Frontal cortex (tissue), 4 donors: ENCODE results near the gene MYEF2. TPM values are rescaled to one million over a fixed set of nuclear protein-coding genes. Genes with fewer than 3 reads are reported as not detected.
A peak's percentile ranks its signal among the peaks of the same experiment; 100 is the strongest.

Experiments
- DNase-seq, 2 donors: peaks; one replicate each; pipeline ENCODE4 v3.0.0; 2012; ENCODE audit warnings: low spot score in 2 of 2
- FAIRE-seq: peaks from 2 replicates; lab custom pipeline; 2012; peaks lifted over from hg19 to GRCh38; lab: Jason Lieb, UNC
- total RNA-seq: library from RNA; depleted of rRNA; stranded (reverse); fragments of >200 nt; gene quantifications from one replicate; pipeline ENCODE4 v1.2.3, GENCODE V29; 2014
- donor health status: control.
- donor health status: control.
- donor health status: control.

Gene MYEF2
- total RNA-seq: 117 TPM

- DNase-seq: peak; percentile 58 to 64
- no peak for FAIRE-seq
Observed at GRCh38 chr15:48177766-48178647, at the start of gene MYEF2. MYEF2 (minus strand) TSS chr15:48178295; CDS start chr15:48178237, 58 bp downstream.

- DNase-seq (no peak), FAIRE-seq (no peak)
Observed at GRCh38 chr15:48225771-48226170, 47.7 kb upstream of the MYEF2 start.

- DNase-seq (no peak), FAIRE-seq (no peak)
Observed at GRCh38 chr15:48222627-48223026, 44.5 kb upstream of the MYEF2 start.

GRCh38 chr15:48221885-48222284 lies 43.8 kb upstream of the MYEF2 start:
- no peak for DNase-seq
- no peak for FAIRE-seq

- FAIRE-seq (peak; percentile 50), DNase-seq (no peak)
Observed at GRCh38 chr15:48221261-48221660, 43.2 kb upstream of the MYEF2 start.

GRCh38 chr15:48205981-48206380 lies 27.9 kb upstream of the MYEF2 start, which contains the start of gene SLC12A1:
SLC12A1 (plus strand) TSS chr15:48206302; CDS start chr15:48207720, 1,418 bp downstream.
- FAIRE-seq: no peak
- DNase-seq: no peak

GRCh38 chr15:48202068-48202467 lies 24.0 kb upstream of the MYEF2 start:
- no peak for DNase-seq
- FAIRE-seq: no peak

GRCh38 chr15:48191574-48192225 lies 13.6 kb upstream of the MYEF2 start, which contains the start of gene CTXN2:
CTXN2 (plus strand) TSS chr15:48191665; CDS start chr15:48201301, 9,636 bp downstream.
- no peak for FAIRE-seq
- no peak for DNase-seq

GRCh38 chr15:48190932-48191573 lies 13.0 kb upstream of the MYEF2 start:
- DNase-seq (peak in 1 of 2 donors; percentile 22), FAIRE-seq (no peak)

GRCh38 chr15:48186271-48186670 lies 8.2 kb upstream of the MYEF2 start:
- no peak for DNase-seq
- no peak for FAIRE-seq

GRCh38 chr15:48185529-48185928 lies 7.4 kb upstream of the MYEF2 start:
- FAIRE-seq: no peak

GRCh38 chr15:48182749-48183148 lies 4.7 kb upstream of the MYEF2 start:
- no peak for FAIRE-seq

More at GRCh38 chr15:48185529-48185928, 7.4 kb upstream of the MYEF2 start:
- no peak for DNase-seq

GRCh38 chr15:48178648-48178931 lies 495 bp upstream of the MYEF2 start:
- FAIRE-seq: no peak
- DNase-seq: no peak

More at GRCh38 chr15:48182749-48183148, 4.7 kb upstream of the MYEF2 start:
- DNase-seq: no peak

GRCh38 chr15:48177383-48177765 lies 721 bp downstream of the MYEF2 start:
- FAIRE-seq (no peak), DNase-seq (peak; percentile 14)

- no peak for FAIRE-seq
- no peak for DNase-seq
Observed at GRCh38 chr15:48176957-48177356, 1.1 kb downstream of the MYEF2 start.

GRCh38 chr15:48176112-48176511 lies 2.0 kb downstream of the MYEF2 start:
- DNase-seq (no peak), FAIRE-seq (no peak)

- no peak for FAIRE-seq
Observed at GRCh38 chr15:48175126-48175525, 3.0 kb downstream of the MYEF2 start.

GRCh38 chr15:48170981-48171380 lies 7.1 kb downstream of the MYEF2 start:
- no peak for FAIRE-seq
- DNase-seq: no peak

More at GRCh38 chr15:48175126-48175525, 3.0 kb downstream of the MYEF2 start:
- no peak for DNase-seq

- FAIRE-seq (no peak), DNase-seq (no peak)
Observed at GRCh38 chr15:48168616-48169015, 9.5 kb downstream of the MYEF2 start.

- DNase-seq: no peak
- FAIRE-seq: no peak
Observed at GRCh38 chr15:48153526-48153925, 24.6 kb downstream of the MYEF2 start.

GRCh38 chr15:48149858-48150257 lies 28.2 kb downstream of the MYEF2 start:
- FAIRE-seq: no peak
- no peak for DNase-seq
